Fibroblast of the conjunctiva (primary cell): ENCODE measurements around the gene NRDE2.
"Not testable (repeated sequence)": the region's sequence is repeated elsewhere in the genome, so short reads cannot be mapped to it uniquely, and the experiment has no call there.

Source experiments
- DNase-seq: peaks from one replicate; pipeline ENCODE4 v3.0.0-alpha.2; 2010; ENCODE audit warnings: low read depth

NRDE2 gene

GRCh38 chr14:90274019-90274418 lies 57.7 kb downstream of the NRDE2 start:
- no peak for DNase-seq

GRCh38 chr14:90273532-90273931 lies 58.2 kb downstream of the NRDE2 start:
- no peak for DNase-seq

- DNase-seq = no peak
Observed at GRCh38 chr14:90272523-90272922, 59.2 kb downstream of the NRDE2 start.

- DNase-seq = no peak
Observed at GRCh38 chr14:90268420-90268819, 63.3 kb downstream of the NRDE2 start.

GRCh38 chr14:90266441-90267154 lies 65.1 kb downstream of the NRDE2 start:
- no peak for DNase-seq

GRCh38 chr14:90263748-90264449 lies 67.8 kb downstream of the NRDE2 start:
- no peak for DNase-seq

GRCh38 chr14:90256354-90257131 lies 75.2 kb downstream of the NRDE2 start, which contains the start of gene PSMC1:
Gene PSMC1 (plus strand): TSS chr14:90256553. CDS start chr14:90256598, 45 bp downstream.
- DNase-seq = peak; percentile 86

- no peak for DNase-seq
Observed at GRCh38 chr14:90255871-90256270, 75.9 kb downstream of the NRDE2 start.

GRCh38 chr14:90253826-90254225 lies 77.9 kb downstream of the NRDE2 start:
- no peak for DNase-seq

GRCh38 chr14:90248594-90248993 lies 83.1 kb downstream of the NRDE2 start:
- DNase-seq = no peak

- DNase-seq = not testable (repeated sequence)
Observed at GRCh38 chr14:90247441-90247840, 84.3 kb downstream of the NRDE2 start.

GRCh38 chr14:90246936-90247335 lies 84.8 kb downstream of the NRDE2 start:
- no peak for DNase-seq

- DNase-seq = no peak
Observed at GRCh38 chr14:90242444-90242843, 89.3 kb downstream of the NRDE2 start.

GRCh38 chr14:90239139-90239538 lies 92.6 kb downstream of the NRDE2 start:
- DNase-seq = no peak

- peak; percentile 6 for DNase-seq
Observed at GRCh38 chr14:90235179-90235976, 96.4 kb downstream of the NRDE2 start.

GRCh38 chr14:90229942-90230341 lies 101.8 kb downstream of the NRDE2 start:
- DNase-seq = not testable (repeated sequence)

- no peak for DNase-seq
Observed at GRCh38 chr14:90228478-90228877, 103.3 kb downstream of the NRDE2 start.
